GM12865 (cell line): Measurements from ENCODE around the gene KNDC1.
"Not testable (repeated sequence)": the region's sequence is repeated elsewhere in the genome, so short reads cannot be mapped to it uniquely, and the experiment has no call there.

Experiments
- DNase-seq: peaks from one replicate; pipeline ENCODE4 v3.0.0; 2010; ENCODE audit warnings: low read depth
- H3K4me3 ChIP-seq: 2 replicates; pipeline ENCODE4 v1.5.1; 2011; ENCODE audit warnings: mild to moderate bottlenecking, low read depth, low read length, control low read depth
- TF ChIP-seq, protein P1 (sequence below): IDR thresholded peaks from 2 replicates; pipeline ENCODE4 v1.5.1; 2011; ENCODE audit warnings: low read length, control low read depth, low read depth, inconsistent platforms; ENCODE audit not compliant: insufficient read depth; ENCODE audit errors: missing control alignments

The KNDC1 gene

DNA sequence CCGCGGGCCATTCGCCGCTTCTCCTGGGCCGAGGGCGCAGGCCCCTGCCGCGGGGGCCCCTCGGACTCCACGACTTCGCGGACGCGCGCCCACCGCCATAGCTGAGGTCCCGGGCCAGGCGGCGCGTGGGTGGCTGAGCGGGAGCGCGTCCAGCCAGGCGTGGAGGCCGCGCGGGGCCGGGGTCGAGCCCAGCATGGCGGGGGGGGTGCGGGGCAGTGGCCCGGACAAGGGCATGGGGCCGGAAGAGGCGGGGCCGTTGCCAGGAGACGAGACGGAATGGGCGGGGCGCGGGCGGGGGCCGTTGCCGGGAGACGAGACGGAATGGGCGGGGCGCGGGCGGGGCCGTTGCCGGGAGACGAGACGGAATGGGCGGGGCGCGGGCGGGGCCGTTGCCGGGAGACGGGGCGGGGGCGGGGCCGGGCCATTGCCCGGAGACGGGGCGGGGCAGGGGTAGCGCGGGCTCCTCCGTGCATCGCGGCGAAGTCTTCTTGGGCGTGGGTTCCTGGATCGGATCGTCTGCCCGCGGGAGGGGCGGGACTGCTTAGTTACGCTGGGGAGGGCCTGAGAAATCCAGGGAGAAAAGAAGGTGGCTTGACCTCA, 101.8 kb downstream of the KNDC1 start:
- TF ChIP-seq, protein P1, sequence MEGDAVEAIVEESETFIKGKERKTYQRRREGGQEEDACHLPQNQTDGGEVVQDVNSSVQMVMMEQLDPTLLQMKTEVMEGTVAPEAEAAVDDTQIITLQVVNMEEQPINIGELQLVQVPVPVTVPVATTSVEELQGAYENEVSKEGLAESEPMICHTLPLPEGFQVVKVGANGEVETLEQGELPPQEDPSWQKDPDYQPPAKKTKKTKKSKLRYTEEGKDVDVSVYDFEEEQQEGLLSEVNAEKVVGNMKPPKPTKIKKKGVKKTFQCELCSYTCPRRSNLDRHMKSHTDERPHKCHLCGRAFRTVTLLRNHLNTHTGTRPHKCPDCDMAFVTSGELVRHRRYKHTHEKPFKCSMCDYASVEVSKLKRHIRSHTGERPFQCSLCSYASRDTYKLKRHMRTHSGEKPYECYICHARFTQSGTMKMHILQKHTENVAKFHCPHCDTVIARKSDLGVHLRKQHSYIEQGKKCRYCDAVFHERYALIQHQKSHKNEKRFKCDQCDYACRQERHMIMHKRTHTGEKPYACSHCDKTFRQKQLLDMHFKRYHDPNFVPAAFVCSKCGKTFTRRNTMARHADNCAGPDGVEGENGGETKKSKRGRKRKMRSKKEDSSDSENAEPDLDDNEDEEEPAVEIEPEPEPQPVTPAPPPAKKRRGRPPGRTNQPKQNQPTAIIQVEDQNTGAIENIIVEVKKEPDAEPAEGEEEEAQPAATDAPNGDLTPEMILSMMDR, result no peak
- DNase-seq, result peak; percentile 89
- peak overlapping the region; percentile 78 for H3K4me3 ChIP-seq

- TF ChIP-seq, protein P1, result no peak
- no peak for DNase-seq
- no peak overlapping the region for H3K4me3 ChIP-seq
Measured at GRCh38 chr10:133262696-133263095, 102.7 kb downstream of the KNDC1 start.

GRCh38 chr10:133263674-133264073, 103.7 kb downstream of the KNDC1 start:
- H3K4me3 ChIP-seq, result no peak overlapping the region
- TF ChIP-seq, protein P1, result no peak
- no peak for DNase-seq

DNA sequence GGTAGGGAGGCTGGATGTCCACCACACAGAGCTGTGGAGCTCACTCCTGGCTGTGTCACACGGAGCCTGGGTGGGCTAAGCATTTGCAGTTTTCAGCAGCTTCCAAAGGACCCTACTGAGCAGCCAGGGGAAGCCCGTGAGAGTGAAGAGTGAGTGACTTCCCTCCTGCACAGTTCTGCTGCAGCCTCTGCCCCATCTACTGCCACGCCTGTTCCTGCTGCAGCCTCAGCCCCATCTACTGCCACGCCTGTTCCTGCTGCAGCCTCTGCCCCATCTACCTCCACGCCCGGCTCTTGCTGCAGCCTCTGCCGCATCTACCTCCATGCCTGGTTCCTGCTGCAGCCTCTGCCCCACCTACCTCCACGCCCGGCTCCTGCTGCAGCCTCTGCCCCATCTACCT, 104.4 kb downstream of the KNDC1 start:
- TF ChIP-seq, protein P1, result no peak
- no peak for DNase-seq
- no peak overlapping the region for H3K4me3 ChIP-seq

GRCh38 chr10:133265052-133265451, 105.0 kb downstream of the KNDC1 start:
- not testable (repeated sequence) for H3K4me3 ChIP-seq, DNase-seq

- no peak for DNase-seq
- no peak overlapping the region for H3K4me3 ChIP-seq
- TF ChIP-seq, protein P1, result no peak
Measured at GRCh38 chr10:133266056-133266795, 106.2 kb downstream of the KNDC1 start.

- no peak overlapping the region for H3K4me3 ChIP-seq
- no peak for DNase-seq
- TF ChIP-seq, protein P1, result no peak
Measured at GRCh38 chr10:133267293-133267692, 107.3 kb downstream of the KNDC1 start.
